ENCODE measurements around the gene KSR2.

GRCh38 chr12:117872546-117873169, 96.1 kb downstream of the KSR2 start:
- TF ChIP-seq GATA2 (IDR thresholded peaks at IDR 0.05; ENCODE audit: low read depth, low read length): no peak
- TF ChIP-seq GATA3 (IDR thresholded peaks at IDR 0.05; ENCODE audit: low read depth, low read length): no peak
